Measurements from ENCODE around the gene CTU2. TPM values are rescaled to one million over a fixed set of nuclear protein-coding genes. Genes with fewer than 3 reads are reported as not detected.

Gene CTU2
- polyA plus RNA-seq, 1 of the 3 experiments (the other 2 are of a cell fraction): 16.2 TPM

DNA sequence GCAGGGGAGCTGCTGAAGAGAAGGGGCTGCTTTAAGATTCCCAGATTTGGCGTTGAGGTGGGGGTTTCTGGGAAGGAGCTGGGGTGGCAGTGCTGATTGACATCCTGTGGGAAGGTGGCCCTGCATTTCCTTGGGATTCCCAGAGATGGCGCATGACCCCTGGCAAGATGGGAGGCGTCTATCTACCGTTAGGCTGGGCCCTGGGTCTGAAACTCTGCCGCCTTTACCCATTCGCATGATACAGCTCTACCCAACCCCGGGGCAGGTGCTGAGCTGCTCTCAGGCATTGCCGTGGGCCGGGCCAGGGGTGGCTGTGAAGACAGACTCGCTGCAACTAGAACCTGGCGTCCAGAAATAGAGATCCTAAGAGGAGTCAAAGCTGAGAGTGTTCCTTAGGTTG is 33.5 kb upstream of the CTU2 start:
- Histone ChIP-seq H3K79me2 (ENCODE audit: insufficient read depth) (no peaks in the 10 kb centered on the region), H3K4me2 (no peak overlapping the region), H3K4me1 (ENCODE audit: control insufficient read depth in 1 of 2, insufficient read depth in 2 of 2, low read depth in 1 of 2, low read length in 1 of 2) (no peaks in the 10 kb centered on the region), H3K9ac (no peak overlapping the region), H3F3A (replicated peaks; ENCODE audit: insufficient read depth) (no peaks in the 10 kb centered on the region), H3K4me3 (ENCODE audit: low read depth in 2 of 2, low read length in 1 of 2) (no peak overlapping the region), H3K36me3 (replicated peaks in 1 of 2; ENCODE audit: control insufficient read depth in 1 of 2, insufficient read depth in 2 of 2, low read length in 1 of 2) (peaks cover 0 to 3% of the 10 kb centered on the region in 2 experiments), H3K9me3 (no peaks in the 10 kb centered on the region), H4K20me1 (ENCODE audit: insufficient read depth) (no peaks in the 10 kb centered on the region), H3K27me3 (ENCODE audit: insufficient read depth) (no peaks in the 10 kb centered on the region), H2AFZ (ENCODE audit: low read depth) (no peak overlapping the region), H3K27ac (ENCODE audit: low read depth in 2 of 2, low read length in 1 of 2) (no peak overlapping the region), H3K9me2 (no peaks in the 10 kb centered on the region)
- DNase-seq: peak; percentile 71
- ChIA-PET POLR2A (interaction anchor here (1.2 kb wide), 1 partner anchor 14 kb away, joined by 3 read pairs; the partner anchor contains the start of gene SNAI3), CTCF (interaction anchor here (1.0 to 2.7 kb wide), 4 partner anchors 9 to 25 kb away, joined by 4 to 12 read pairs (median 4); no protein-coding TSS in a partner anchor)
- TF ChIP-seq YY1 (IDR thresholded peaks at IDR 0.05; ENCODE audit: low read depth) (no peak), POLR2AphosphoS5 (IDR thresholded peaks at IDR 0.05; ENCODE audit: low read depth, low read length) (no peak), SIN3A (IDR thresholded peaks at IDR 0.05; ENCODE audit: borderline replicate concordance, low read depth, low read length) (no peak), RAD21 (IDR thresholded peaks at IDR 0.05; ENCODE audit: low read length) (peak; percentile 47), RFX5 (IDR thresholded peaks at IDR 0.05; ENCODE audit: low read length) (no peak), SMC3 (IDR thresholded peaks at IDR 0.05; ENCODE audit: low read depth, low read length) (peak; percentile 24; the same call in 1 of the 2 replicates), NRF1 (IDR thresholded peaks at IDR 0.05; ENCODE audit: low read depth, low read length) (no peak), GATA2 (CRISPR knock-in tag; IDR thresholded peaks at IDR 0.05) (no peak), TAF1 (IDR thresholded peaks at IDR 0.05; ENCODE audit: borderline replicate concordance, low read depth, low read length) (no peak), RXRA (IDR thresholded peaks at IDR 0.05; ENCODE audit: borderline replicate concordance, low read depth) (no peak)
- TF ChIP-seq, protein P1, sequence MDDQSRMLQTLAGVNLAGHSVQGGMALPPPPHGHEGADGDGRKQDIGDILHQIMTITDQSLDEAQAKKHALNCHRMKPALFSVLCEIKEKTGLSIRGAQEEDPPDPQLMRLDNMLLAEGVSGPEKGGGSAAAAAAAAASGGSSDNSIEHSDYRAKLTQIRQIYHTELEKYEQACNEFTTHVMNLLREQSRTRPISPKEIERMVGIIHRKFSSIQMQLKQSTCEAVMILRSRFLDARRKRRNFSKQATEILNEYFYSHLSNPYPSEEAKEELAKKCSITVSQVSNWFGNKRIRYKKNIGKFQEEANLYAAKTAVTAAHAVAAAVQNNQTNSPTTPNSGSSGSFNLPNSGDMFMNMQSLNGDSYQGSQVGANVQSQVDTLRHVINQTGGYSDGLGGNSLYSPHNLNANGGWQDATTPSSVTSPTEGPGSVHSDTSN (IDR thresholded peaks at IDR 0.05): peak; percentile 32; the same call in 1 of the 2 replicates
- TF ChIP-seq, protein P2, sequence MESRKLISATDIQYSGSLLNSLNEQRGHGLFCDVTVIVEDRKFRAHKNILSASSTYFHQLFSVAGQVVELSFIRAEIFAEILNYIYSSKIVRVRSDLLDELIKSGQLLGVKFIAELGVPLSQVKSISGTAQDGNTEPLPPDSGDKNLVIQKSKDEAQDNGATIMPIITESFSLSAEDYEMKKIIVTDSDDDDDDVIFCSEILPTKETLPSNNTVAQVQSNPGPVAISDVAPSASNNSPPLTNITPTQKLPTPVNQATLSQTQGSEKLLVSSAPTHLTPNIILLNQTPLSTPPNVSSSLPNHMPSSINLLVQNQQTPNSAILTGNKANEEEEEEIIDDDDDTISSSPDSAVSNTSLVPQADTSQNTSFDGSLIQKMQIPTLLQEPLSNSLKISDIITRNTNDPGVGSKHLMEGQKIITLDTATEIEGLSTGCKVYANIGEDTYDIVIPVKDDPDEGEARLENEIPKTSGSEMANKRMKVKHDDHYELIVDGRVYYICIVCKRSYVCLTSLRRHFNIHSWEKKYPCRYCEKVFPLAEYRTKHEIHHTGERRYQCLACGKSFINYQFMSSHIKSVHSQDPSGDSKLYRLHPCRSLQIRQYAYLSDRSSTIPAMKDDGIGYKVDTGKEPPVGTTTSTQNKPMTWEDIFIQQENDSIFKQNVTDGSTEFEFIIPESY (IDR thresholded peaks at IDR 0.05; ENCODE audit: borderline replicate concordance, low read depth): no peak
- TF ChIP-seq, protein P3, sequence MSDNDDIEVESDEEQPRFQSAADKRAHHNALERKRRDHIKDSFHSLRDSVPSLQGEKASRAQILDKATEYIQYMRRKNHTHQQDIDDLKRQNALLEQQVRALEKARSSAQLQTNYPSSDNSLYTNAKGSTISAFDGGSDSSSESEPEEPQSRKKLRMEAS (IDR thresholded peaks at IDR 0.05; ENCODE audit: low read depth): no peak
- TF ChIP-seq, protein P4, sequence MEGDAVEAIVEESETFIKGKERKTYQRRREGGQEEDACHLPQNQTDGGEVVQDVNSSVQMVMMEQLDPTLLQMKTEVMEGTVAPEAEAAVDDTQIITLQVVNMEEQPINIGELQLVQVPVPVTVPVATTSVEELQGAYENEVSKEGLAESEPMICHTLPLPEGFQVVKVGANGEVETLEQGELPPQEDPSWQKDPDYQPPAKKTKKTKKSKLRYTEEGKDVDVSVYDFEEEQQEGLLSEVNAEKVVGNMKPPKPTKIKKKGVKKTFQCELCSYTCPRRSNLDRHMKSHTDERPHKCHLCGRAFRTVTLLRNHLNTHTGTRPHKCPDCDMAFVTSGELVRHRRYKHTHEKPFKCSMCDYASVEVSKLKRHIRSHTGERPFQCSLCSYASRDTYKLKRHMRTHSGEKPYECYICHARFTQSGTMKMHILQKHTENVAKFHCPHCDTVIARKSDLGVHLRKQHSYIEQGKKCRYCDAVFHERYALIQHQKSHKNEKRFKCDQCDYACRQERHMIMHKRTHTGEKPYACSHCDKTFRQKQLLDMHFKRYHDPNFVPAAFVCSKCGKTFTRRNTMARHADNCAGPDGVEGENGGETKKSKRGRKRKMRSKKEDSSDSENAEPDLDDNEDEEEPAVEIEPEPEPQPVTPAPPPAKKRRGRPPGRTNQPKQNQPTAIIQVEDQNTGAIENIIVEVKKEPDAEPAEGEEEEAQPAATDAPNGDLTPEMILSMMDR (IDR thresholded peaks at IDR 0.05): peak; percentile 39
- TF ChIP-seq, protein P5, sequence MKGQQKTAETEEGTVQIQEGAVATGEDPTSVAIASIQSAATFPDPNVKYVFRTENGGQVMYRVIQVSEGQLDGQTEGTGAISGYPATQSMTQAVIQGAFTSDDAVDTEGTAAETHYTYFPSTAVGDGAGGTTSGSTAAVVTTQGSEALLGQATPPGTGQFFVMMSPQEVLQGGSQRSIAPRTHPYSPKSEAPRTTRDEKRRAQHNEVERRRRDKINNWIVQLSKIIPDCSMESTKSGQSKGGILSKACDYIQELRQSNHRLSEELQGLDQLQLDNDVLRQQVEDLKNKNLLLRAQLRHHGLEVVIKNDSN (IDR thresholded peaks at IDR 0.05; ENCODE audit: borderline replicate concordance, low read depth): no peak
- WGBS (ENCODE audit: low lambda C conversion rate): 73% methylated on average over 11 of the region's 11 CpGs
